Activated effector memory CD4-positive, alpha-beta T cell treated with Interleukin-2 at 50 U/mL for 16 hours (primary cell): ENCODE data around the gene SETDB1.

Source experiments
- DNase-seq: peaks from one replicate; pipeline ENCODE4 v3.0.0-alpha.2; 2020

Gene SETDB1

DNA sequence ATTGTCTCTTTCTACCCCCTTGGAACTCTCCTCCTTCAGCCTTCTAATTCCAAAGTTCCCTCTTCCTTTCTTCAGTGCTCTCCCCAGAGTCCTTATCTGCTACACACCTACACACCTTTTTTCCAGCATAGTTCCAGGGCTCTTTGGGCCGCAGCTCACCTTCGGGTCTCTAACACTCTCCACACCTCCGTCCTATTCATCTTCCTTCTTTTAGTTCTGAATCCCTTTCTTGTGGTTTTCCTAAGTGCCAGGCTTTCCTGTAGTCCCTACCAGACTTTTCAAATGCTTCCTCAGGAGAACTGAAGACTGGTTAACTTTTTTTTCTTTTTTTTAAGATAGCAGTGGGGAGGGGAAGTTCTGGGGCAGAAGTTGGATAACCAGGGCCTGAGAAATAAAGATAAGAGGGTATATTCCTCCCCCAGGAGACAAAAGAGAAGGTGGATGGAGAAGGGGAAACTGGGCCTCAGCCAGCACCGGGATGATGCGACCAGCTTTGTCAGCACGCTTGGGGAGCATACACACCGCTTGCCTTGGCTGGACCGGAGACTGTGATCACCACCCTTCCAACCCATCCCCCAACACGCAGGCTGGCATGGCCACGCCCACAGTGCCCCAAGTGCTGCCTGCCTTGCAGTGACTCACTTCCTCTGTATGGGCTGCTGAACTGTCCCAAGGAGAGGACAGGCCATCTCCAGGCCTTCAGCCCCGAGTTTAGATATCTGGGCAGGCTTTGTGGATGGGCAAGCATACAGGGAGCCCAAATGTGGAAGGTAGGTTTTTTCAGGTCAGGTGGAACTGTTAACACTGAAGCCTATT lies 50.9 kb downstream of the SETDB1 start:
- peak; percentile 67 for DNase-seq

DNA sequence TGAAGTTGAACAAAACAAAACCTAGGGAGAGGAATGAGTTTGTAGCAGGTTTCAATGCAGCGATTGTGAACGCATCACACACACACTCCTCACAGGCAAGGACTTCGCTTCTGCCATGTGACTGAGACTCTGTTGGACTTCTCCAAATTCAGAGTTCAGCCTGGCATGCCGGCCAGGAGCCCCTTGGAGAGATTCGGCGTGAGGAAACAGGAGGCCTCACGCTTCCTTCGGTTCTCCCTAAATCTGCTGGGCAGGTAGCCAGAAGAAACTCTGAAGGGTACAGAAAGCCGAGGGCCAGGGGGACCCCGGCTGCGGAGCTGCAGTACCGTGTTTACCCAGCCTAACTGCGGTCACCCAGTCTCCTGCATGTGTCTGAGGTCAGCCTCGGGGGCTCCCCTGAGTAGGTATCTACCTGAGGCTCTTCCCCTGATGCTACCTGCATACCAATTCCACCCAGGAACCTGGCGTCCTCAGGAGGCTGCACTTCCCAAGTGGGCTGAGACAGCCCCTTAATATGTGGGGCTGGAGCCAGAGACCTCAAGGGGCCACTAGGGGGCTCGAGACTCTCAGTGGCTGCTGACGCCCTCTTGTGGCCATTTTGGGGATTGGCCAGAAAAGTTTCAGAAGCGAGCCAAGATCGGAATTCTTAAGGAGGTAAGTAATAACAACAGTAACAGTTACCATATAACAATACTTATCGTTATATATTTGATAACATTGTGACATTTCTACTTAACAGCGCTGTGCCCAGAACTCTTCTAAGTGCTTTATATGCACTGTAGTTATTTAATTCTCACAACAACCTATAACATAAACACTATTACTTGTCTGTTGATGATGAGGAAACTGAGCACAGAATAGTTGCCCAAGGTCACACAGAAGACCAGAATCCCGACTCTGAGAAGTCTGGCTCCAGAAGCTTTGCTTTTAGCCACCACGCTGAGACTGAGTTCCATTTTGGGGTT lies 53.2 kb downstream of the SETDB1 start:
- peak; percentile 78 for DNase-seq

DNA sequence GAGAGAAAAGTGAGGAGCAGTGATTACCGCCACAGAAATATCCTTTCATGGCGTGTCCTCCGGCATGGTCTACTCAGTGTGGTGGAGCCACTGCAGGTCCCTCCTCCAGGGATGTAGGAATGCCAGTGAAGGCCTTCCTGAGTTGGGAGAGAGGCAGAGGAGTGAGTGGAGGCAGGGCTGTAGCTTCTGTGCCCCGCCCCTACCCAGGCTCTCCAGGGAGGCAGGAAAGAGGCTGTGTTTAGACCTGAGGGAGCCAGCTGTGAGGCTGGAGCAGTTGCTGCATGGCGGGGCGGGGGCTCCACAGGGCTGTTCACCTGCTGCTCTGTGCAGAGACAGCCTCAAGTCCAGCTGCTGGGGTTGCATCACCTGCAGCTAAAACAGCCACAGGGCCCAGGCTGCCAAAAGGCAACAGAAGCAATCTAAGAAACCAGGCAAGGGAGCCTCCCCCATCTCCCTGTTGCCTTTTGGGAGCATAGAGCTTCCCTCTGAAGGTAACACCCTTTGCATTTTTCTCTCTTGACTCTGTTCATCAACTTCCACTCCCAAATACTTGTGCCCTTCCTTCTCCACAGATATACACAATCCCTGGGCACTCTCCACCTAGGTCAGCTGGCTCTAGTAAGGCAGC lies 55.1 kb downstream of the SETDB1 start:
- no peak for DNase-seq

DNA sequence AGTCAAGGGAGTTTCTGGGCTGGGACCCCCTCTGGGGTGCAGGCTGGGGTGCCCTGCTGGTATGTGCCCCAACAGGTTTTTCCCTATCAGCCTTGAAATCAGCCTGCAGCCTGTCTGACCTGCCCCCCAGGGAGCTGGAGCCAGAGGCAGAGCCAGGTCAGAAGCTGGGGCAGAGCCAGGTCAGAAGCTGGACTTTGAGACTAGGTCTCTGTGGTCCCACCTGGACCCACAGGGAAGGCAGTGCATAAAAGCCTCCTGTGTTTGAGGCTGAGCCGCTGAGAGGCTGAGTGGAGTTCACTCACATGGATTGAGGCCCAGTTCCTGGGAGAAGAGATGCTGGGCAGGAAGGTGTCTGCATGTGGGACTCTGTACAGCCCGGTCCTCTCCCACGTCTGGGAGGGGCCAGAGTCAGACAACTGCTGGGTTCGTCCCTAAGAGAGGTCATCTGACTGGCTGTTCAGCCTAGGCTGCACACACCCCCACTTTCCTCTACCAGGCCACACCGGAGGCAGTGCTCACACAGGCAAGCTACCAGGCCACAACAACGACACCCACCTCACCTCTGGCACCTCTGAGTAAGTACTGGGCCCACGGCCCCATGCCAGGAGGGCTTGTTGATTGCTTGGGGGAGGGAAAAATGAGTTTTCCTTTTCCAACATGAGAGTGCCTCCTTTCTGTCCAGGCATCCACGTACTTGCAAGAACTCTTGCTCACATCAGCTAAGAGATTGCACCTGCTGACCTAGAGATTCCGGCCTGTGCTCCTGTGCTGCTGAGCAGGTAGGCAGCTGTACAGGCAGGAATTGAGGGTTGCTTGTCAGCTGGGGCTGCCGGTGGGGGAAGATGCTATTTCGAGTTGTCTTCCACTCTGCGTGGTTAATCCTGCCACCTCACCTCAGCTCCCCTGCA lies 55.9 kb downstream of the SETDB1 start, which contains the start of gene ANXA9:
Gene ANXA9 (plus strand): TSS at position 488 of the 908 bp plus-strand sequence. CDS start 814 bp downstream, outside the sequence.
- DNase-seq = no peak

DNA sequence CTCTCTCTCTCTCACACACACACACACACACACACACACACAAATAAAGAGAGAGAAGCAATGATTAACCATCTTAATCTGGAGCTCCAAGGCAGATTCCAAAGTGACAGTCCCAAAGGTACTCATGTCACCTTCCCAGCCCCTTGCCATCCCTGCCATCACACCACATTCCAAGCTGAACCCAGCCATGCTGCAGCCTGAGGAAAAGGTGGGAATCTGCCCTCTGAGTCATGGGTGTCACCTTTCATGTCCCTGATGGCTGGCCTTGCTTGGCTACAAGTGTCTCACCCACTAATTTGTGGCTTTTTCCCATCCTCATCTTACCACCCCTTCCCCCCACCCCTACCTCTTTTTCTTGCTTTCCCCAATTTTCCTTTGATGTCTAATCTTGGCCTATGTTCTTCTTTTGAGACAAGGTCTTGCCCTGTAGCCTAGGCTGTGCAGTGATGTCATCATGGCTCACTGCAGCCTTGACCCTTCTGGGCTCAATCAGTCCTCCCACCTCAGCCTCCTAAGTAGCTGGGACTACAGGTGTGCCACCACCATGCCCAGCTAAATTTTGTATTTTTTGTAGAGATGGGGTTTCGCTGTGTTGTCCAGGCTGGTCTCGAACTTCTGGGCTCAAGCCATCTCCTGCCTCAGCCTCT lies 59.1 kb downstream of the SETDB1 start:
- no peak for DNase-seq

DNA sequence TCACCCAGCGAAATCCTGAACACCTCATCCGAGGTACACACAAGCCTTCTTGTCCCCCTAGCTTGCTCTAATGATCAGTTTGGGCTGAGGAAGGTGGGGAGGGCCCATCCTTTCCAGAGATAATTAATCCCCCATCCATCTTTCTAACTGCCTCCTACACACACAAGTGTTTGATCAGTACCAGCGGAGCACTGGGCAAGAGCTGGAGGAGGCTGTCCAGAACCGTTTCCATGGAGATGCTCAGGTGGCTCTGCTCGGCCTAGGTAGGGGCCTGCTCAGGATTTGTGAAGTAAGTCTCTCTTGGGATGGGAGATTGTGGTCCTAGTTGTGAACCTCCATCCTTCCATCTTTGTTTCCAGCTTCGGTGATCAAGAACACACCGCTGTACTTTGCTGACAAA lies 61.8 kb downstream of the SETDB1 start:
- DNase-seq = no peak

DNA sequence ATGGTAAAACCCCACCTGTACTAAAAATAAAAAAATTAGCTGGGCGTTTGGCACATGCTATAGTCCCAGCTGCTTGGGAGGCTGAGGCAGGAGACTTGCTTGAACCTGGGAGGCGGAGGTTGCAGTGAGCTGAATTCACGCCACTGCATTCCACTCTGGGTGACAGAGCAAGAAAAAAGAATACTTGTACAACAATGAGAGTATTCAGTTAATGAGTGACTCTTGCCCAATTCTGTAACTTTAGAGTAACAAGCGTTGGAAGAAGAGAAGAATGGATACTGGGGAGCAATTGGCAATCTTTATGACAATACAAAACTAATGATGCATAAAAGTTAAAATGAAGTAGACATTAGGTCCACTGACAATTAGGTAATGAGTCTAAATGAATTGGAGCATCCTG lies 66.5 kb downstream of the SETDB1 start:
- no peak for DNase-seq

DNA sequence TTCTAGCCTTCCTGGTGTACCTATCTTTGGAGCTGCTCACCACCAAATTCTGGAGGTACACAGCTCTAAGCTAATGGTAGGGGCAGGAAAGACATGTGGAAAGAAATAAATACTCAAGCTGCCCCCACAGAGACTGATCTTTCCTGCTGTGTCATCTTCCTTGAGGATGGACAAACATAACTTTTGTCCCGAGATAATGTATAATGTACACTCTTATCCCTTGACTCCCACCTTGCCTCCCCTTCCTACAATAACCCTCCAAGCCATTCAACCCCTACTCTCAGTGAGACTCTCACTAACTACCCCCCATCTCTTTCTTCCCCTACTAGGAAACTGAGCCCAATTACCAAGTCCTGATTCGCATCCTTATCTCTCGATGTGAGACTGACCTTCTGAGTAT lies 68.1 kb downstream of the SETDB1 start:
- DNase-seq = no peak

DNA sequence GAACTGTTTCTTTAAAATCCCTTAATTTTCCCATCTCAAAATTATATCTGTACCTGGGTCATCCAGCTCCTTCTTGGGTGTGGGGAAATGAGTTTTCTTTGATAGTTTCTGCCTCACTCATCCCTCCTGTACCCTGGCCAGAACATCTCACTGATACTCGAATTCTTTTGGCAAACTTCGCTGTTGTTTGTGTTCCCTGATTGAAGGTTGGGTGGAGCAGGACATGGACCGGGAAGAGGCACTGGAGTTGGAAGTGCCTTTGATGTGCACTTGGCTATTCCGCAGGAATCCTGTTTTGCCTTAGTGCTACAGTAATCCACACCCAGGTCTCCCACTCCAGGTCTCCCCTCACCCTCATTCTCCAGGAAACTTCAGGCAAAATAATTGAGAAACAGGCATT lies 69.3 kb downstream of the SETDB1 start:
- no peak for DNase-seq

DNA sequence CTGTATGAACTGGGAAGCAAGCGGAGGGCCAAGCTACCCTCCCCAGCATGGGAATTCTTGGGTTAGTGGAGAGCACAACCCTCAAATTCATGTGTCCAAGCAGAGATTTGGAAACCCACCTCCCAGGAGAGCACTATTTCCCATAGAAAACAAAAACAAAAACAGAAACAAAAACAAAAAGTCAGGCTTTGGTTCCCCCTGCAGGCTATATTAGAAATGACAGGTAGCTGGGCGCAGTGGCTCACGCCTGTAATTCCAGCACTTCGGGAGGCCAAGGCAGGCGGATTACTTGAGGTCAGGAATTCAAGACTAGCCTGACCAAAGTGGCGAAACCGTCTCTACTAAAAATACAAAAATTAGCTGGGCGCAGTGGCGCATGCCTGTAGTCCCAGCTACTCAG lies 69.7 kb downstream of the SETDB1 start:
- no peak for DNase-seq

DNA sequence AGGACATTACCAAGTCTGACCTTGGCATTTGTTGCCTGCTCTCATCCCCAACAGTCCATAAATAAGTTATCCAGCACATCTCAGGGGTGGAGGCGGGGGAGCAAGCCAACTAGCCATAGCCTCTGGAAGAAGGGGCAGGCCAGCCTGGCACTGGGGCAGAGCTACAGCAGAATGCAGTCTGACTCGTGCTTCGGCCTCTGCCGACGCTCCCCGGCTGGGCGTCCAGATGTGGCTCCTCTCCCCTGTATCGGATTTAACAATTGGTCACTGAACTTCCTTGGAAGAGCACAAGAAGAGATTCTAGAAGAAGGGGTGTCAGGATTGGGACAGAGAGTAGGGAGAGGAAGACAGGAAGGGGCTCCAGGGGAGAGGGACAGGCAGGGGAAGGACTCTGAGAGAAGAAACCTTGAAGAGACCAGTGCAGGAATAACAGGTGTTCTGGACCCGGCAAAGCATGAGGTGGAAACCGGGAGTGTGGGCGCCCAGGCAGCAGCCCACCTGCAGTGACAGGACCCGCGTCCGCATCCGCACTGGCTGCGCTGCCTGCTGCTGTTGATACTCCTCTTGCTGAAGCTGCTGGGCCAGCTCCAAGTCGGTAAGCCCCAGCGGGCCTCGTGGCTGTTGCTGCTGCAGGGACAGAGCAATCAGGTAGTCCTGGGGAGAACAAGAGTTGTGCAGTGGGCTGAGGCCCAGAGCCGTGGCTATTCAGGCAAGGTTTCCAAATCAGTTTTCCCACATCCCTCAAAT lies 71.1 kb downstream of the SETDB1 start:
- no peak for DNase-seq

DNA sequence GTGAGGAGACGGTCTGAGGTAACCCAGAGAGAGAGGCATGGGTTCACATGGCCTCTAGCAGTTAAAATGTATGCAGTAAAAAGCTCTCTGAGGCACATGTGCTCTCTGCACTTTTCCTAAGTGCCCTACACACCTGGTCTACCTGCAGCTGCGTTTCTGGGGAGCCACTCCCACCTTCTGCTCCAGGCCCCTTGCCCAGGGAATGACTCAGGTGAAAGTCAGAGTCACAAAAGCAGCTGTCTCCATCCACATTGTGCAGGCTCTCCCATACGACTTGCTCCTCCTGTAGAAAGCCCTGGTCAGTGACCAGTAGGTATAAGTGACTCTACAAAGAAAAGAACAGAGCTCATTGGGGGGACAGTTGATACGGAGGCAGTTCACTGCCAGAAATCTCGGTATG lies 71.8 kb downstream of the SETDB1 start:
- DNase-seq = no peak

DNA sequence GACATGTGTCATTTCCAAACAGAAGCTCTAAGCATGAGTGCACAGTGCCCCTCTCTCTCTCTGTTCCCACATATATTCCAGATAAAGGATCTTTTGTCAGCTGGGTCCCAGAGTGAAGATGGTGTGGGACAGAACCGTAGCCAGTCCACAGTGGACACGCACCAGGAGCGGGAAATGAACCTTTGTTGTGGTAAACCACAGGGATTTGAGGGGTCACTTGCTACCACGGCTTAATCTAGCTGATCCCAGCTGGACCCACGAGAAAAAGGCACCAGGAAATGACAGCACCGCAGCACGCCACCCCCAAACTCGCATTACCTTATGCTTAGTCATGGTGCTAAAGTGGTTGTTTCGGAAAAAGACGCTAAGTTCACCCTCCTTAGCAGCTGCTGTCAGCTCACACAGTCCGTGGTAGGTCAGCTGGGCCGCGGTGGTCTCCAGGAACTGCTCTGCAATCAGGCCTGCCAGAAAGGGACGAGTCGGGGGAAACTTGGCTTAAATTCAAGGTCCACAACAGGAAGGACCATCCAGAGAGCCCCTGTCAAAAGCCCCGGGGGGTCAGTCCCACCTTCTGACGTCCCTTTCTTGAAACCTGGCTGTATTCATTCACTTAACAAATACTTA lies 73.0 kb downstream of the SETDB1 start:
- DNase-seq = no peak

DNA sequence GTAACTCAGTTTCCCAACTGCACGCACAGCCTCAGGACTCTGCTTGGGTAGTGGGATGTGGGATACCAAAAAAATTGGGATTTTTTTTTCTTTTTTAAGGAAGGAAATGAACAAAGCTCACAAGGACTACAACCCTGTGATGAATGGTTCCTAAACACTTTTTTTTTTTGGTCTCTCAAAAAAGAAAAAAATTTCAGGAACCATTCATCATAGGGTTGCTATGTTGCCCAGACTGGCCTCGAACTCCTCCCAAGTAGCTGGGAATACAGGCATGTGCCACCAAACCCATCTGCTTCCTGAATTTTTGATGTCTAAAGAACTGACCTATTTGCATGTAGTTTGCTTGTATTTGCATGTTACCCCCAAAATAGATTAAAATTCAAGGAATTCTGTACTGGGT lies 73.8 kb downstream of the SETDB1 start:
- DNase-seq = no peak

DNA sequence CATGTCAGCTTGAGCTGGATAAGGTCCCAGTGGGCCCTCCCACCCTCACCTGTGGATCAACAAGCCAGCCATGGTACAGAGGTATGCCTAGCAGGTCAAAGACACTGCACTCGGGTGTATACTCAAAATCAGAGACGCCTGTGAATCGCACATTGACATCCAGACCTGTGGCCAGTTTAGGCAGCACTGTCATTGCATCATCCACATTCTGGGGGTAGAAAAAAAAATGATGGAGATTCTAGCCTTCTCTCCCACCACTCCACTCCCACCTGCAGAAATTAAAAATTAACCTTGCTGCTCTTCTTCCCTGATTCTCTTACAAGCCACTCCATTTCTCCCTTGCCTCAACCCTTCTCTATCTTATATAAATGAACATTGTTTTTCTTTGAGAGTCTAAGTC lies 74.2 kb downstream of the SETDB1 start:
- no peak for DNase-seq

DNA sequence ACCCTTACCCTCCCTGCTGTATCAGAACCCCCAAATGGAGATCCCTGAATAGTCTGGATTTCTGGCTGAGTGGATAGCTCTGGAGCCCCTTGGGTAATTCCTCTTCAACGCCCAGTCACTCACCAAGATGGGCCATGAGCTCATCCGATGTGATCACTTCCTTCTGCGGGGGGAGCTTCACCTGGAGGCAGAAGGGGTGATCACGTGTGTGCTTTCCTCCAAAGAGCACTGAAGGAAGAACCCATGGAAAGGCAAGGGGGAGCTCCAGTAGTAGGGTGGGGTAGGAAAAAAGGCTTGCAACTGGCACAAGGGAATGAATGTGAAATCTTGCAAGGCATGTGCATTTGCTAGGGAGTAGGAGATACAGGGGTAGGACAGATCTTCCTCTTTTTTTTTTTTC lies 75.4 kb downstream of the SETDB1 start:
- no peak for DNase-seq

DNA sequence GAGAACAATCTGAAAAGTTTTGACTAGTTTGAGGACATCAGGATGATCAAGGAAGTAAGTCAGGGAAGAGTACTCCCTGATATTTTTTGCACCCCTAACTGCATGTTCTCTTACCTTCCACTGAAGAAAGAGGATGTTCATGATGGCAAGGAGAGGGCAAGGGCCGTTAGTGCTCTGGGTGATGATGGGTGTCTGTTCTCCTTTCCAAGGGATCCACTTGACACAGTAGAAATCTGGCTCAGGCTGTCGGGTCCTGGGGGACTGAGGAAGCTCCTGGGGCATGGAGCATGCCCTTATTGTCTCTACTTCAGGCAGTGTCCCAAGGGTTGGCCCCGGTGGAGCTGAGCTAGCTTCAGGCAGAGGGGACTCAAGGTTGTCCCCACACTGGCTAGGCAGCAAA lies 75.9 kb downstream of the SETDB1 start:
- no peak for DNase-seq

DNA sequence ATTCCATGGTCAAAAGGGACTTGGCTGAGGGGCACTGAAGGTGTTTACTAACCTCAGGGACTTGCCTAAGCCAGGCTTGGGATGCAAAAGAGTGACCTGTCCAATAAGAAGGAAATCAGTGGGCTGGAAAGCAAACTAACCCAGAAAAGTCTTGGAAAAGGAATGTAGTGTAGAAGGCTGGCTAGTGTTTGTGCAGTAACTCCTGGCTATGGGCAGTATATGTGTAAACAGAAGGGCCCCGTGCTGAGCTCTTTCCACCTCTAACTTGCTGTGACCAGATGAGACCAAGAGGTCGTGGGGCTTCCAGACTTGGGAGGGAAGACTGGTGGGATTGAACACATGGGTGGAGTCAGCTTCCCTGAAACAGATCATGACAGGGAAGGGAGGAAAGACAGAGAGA lies 76.4 kb downstream of the SETDB1 start:
- DNase-seq = no peak

DNA sequence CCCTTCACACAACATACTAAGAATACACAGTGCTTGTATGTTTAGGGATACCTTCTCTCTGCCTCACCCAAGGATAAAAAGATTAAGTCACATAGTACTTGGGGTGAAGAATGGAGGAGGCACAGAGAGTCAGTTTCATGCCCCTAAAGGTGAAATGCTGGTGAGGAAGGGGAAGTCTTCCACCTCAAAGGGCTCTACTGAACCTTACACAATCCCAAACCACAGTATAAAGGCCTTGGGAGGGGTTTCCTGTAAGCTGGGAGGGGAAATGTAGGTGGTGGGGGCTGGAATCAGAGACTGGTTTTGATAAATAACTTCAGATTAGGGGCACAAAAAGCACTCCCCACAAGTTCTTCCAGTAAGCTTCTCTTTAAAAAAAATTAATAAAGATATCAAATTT lies 77.0 kb downstream of the SETDB1 start:
- DNase-seq = no peak

DNA sequence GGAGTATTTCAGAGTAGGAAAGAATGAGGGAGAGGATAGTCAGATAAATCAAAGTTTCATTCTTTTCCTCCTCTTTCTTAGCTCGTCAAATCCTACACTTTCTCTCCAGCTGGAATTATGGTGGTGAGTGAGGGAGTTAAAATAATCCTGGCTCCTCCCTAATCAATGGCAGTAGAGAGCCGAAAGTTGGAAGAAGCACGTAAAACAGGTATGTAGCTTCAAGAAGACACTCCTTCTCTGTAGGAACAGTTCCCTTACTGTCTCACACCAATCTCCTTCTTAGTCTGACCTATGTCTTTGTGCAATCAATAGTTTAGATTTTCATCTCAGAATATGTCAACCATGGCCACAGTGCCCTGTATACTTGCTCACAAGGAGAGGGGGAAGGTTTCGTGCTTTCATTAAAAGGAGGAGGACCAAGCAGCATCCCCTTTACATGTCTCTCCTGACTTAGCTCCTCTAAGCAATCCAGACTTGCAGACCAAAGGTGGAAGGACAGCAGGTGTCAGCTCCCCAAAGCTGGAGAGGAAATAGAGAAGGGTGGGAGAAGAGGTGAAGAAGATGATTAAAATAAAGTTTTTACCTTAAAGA lies 79.7 kb downstream of the SETDB1 start:
- DNase-seq = no peak
